ENCODE measurements around the gene DSG3.

DSG3 gene

GRCh38 chr18:31426871-31427406 lies 20.6 kb upstream of the DSG3 start:
- no peaks in the 10 kb centered on the region for H3K36me3 ChIP-seq (ENCODE audit: insufficient read depth, low read length)
- no peaks in the 10 kb centered on the region for H3K79me2 ChIP-seq (ENCODE audit: insufficient read depth, low read length)
- H3K9ac ChIP-seq (ENCODE audit: low read length), result no peak overlapping the region
- no peaks in the 10 kb centered on the region for H3K4me1 ChIP-seq (ENCODE audit: insufficient read depth, low read length, severe bottlenecking)
- no peak overlapping the region for H2AFZ ChIP-seq (ENCODE audit: low read length)
- no peak overlapping the region for H3K27ac ChIP-seq (ENCODE audit: low read depth, low read length, poor library complexity, severe bottlenecking)
- H4K20me1 ChIP-seq (ENCODE audit: insufficient read depth, low read length), result no peaks in the 10 kb centered on the region
- H3K9me3 ChIP-seq (ENCODE audit: low read length), result no peaks in the 10 kb centered on the region
- no peak overlapping the region for H3K4me3 ChIP-seq (ENCODE audit: low read depth, low read length, poor library complexity, severe bottlenecking)
- TF ChIP-seq EZH2 (IDR thresholded peaks at IDR 0.05; ENCODE audit: borderline replicate concordance, low read length) (no peak), CTCF (IDR thresholded peaks at IDR 0.05; ENCODE audit: low read length) (no peak)
- H3K9me2 ChIP-seq (ENCODE audit: low read depth, low read length), result no peaks in the 10 kb centered on the region
- no peak overlapping the region for H3K4me2 ChIP-seq (ENCODE audit: low read length)
- no peaks in the 10 kb centered on the region for H3K27me3 ChIP-seq (ENCODE audit: insufficient read depth, low read length)
- no peaks in the 10 kb centered on the region for H3F3A ChIP-seq (ENCODE audit: insufficient read depth, low read length)

GRCh38 chr18:31428211-31428610 lies 19.3 kb upstream of the DSG3 start:
- no peaks in the 10 kb centered on the region for H4K20me1 ChIP-seq (ENCODE audit: insufficient read depth, low read length)
- H3K27ac ChIP-seq (ENCODE audit: low read depth, low read length, poor library complexity, severe bottlenecking), result no peak overlapping the region
- no peak overlapping the region for H3K4me2 ChIP-seq (ENCODE audit: low read length)
- no peaks in the 10 kb centered on the region for H3F3A ChIP-seq (ENCODE audit: insufficient read depth, low read length)
- no peaks in the 10 kb centered on the region for H3K9me2 ChIP-seq (ENCODE audit: low read depth, low read length)
- no peak overlapping the region for H2AFZ ChIP-seq (ENCODE audit: low read length)
- H3K27me3 ChIP-seq (ENCODE audit: insufficient read depth, low read length), result no peaks in the 10 kb centered on the region
- H3K9ac ChIP-seq (ENCODE audit: low read length), result no peak overlapping the region
- no peaks in the 10 kb centered on the region for H3K9me3 ChIP-seq (ENCODE audit: low read length)
- no peak for TF ChIP-seq EZH2 (IDR thresholded peaks at IDR 0.05; ENCODE audit: borderline replicate concordance, low read length)
- no peaks in the 10 kb centered on the region for H3K79me2 ChIP-seq (ENCODE audit: insufficient read depth, low read length)
- H3K4me1 ChIP-seq (ENCODE audit: insufficient read depth, low read length, severe bottlenecking), result no peaks in the 10 kb centered on the region
- no peaks in the 10 kb centered on the region for H3K36me3 ChIP-seq (ENCODE audit: insufficient read depth, low read length)
- H3K4me3 ChIP-seq (ENCODE audit: low read depth, low read length, poor library complexity, severe bottlenecking), result no peak overlapping the region

- Histone ChIP-seq H3K9me3 (ENCODE audit: low read length) (no peaks in the 10 kb centered on the region), H3K27me3 (ENCODE audit: insufficient read depth, low read length) (no peaks in the 10 kb centered on the region), H3K9me2 (ENCODE audit: low read depth, low read length) (no peaks in the 10 kb centered on the region), H3K27ac (ENCODE audit: low read depth, low read length, poor library complexity, severe bottlenecking) (no peak overlapping the region), H3F3A (ENCODE audit: insufficient read depth, low read length) (no peaks in the 10 kb centered on the region), H4K20me1 (ENCODE audit: insufficient read depth, low read length) (no peaks in the 10 kb centered on the region), H2AFZ (ENCODE audit: low read length) (no peak overlapping the region), H3K4me2 (ENCODE audit: low read length) (no peak overlapping the region), H3K4me3 (ENCODE audit: low read depth, low read length, poor library complexity, severe bottlenecking) (no peak overlapping the region), H3K36me3 (ENCODE audit: insufficient read depth, low read length) (no peaks in the 10 kb centered on the region), H3K4me1 (ENCODE audit: insufficient read depth, low read length, severe bottlenecking) (no peaks in the 10 kb centered on the region), H3K79me2 (ENCODE audit: insufficient read depth, low read length) (no peaks in the 10 kb centered on the region), H3K9ac (ENCODE audit: low read length) (no peak overlapping the region)
- no peak for TF ChIP-seq CTCF (IDR thresholded peaks at IDR 0.05; ENCODE audit: low read length)
- TF ChIP-seq EZH2 (IDR thresholded peaks at IDR 0.05; ENCODE audit: borderline replicate concordance, low read length), result no peak
Observed at GRCh38 chr18:31429623-31430022, 17.9 kb upstream of the DSG3 start.

GRCh38 chr18:31430072-31430471 lies 17.5 kb upstream of the DSG3 start:
- Histone ChIP-seq H3F3A (ENCODE audit: insufficient read depth, low read length) (no peaks in the 10 kb centered on the region), H4K20me1 (ENCODE audit: insufficient read depth, low read length) (no peaks in the 10 kb centered on the region), H3K9me3 (ENCODE audit: low read length) (no peaks in the 10 kb centered on the region), H3K9ac (ENCODE audit: low read length) (no peak overlapping the region), H3K36me3 (ENCODE audit: insufficient read depth, low read length) (no peaks in the 10 kb centered on the region), H3K79me2 (ENCODE audit: insufficient read depth, low read length) (no peaks in the 10 kb centered on the region), H3K4me2 (ENCODE audit: low read length) (no peak overlapping the region), H3K4me1 (ENCODE audit: insufficient read depth, low read length, severe bottlenecking) (no peaks in the 10 kb centered on the region), H3K27ac (ENCODE audit: low read depth, low read length, poor library complexity, severe bottlenecking) (no peak overlapping the region), H3K27me3 (ENCODE audit: insufficient read depth, low read length) (no peaks in the 10 kb centered on the region), H3K4me3 (ENCODE audit: low read depth, low read length, poor library complexity, severe bottlenecking) (no peak overlapping the region), H2AFZ (ENCODE audit: low read length) (no peak overlapping the region), H3K9me2 (ENCODE audit: low read depth, low read length) (no peaks in the 10 kb centered on the region)
- TF ChIP-seq EZH2 (IDR thresholded peaks at IDR 0.05; ENCODE audit: borderline replicate concordance, low read length), result no peak
- no peak for TF ChIP-seq CTCF (IDR thresholded peaks at IDR 0.05; ENCODE audit: low read length)

Data from OCI-LY1 (cell line).